ENCODE measurements around the gene MAMDC4.

Gene MAMDC4

DNA sequence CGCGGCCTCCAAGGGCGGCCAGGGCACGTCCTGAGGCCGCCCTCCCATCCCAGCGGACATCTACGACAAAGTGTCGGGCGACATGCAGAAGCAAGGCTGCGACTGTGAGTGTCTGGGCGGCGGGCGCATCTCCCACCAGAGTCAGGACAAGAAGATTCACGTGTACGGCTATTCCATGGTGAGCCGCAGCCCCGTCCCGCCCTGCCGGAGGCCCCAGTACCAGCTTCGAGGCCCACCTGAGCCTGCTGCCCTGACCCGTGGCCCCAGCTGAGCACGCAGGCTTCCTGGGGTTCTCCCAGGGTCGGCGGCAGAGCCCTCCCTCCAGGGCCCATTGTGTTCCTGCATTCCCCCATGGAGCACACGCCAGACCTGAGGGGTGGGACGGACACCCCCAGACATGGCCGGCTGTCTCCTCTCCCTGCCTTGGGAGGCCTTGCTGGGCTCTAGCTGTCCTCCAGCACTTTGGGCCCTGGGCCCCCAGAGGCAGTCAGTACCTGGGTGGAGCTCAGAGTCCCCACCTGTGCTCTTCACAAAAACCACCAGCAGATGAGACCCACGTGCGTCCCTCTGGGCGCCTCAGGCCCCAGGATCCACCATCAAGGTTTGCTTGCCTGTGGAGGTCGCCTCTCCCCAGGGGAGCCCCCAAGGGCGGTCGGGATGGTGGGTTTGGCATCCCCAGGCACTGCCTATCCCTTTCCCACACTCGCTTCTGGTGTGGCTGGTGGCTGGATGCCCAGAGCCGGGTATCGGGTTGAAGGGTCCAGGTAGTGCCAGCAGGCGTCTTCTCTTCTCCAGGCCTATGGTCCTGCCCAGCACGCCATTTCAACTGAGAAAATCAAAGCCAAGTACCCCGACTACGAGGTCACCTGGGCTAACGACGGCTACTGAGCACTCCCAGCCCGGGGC, 1.9 kb upstream of the MAMDC4 start:
- DNase-seq (ENCODE audit: insufficient read length), result no peak
- TF ChIP-seq TAF1 (IDR thresholded peaks at IDR 0.05; ENCODE audit: borderline replicate concordance, low read depth, low read length), result no peak
- TF ChIP-seq POLR2A (IDR thresholded peaks at IDR 0.05; ENCODE audit: low read depth, low read length), result no peak; the same call in 1 of the 2 replicates
- no peak for TF ChIP-seq POLR2AphosphoS5 (IDR thresholded peaks at IDR 0.05; ENCODE audit: low read depth, low read length)
- FAIRE-seq, result no peak

DNA sequence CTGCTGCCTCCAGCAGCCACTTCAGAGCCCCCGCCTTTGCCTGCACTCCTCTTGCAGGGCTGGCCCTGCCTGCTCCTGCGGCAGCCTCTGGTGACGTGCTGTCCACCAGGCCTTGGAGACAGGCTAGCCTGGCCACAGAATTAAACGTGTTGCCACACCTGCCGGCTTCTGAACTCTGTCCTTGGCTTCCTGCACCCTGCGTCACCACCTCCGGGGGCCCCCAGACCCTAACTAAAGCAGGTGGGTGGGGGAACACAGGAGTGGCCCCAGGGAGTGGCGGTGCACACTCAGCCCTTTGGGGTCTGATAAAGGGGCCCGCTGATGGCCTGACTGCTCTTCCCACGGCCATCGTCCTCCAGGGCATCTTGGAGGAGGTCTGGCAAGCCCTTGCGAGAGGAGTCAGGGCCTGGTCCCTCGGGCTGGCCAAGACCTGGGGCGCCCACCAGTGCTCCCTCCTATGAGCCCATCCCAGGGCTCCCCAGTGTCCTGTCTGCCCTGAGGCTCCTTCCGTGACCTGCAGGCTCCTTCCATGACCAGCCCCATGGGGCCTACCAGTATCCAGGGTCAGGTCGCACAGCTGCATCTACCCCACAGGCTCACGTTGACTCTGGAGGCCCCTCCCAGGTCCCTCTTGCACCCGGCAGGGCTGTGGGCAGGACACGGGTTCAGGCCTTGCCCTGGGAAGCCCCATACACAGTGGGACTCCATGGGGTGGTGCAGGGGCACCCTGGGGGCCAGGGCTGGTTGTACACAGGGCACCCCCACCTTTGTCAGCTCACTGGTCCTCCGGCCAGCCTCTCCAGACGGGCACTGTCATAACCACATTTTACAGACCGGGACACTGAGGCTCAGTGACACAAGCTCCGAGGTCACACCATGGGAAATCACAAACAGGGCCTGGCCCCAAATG, 1.0 kb upstream of the MAMDC4 start:
- no peak for DNase-seq (ENCODE audit: insufficient read length)
- TF ChIP-seq POLR2A (IDR thresholded peaks at IDR 0.05; ENCODE audit: low read depth, low read length), result peak; percentile 35; the same call in 1 of the 2 replicates
- no peak for TF ChIP-seq TAF1 (IDR thresholded peaks at IDR 0.05; ENCODE audit: borderline replicate concordance, low read depth, low read length)
- FAIRE-seq, result no peak

DNA sequence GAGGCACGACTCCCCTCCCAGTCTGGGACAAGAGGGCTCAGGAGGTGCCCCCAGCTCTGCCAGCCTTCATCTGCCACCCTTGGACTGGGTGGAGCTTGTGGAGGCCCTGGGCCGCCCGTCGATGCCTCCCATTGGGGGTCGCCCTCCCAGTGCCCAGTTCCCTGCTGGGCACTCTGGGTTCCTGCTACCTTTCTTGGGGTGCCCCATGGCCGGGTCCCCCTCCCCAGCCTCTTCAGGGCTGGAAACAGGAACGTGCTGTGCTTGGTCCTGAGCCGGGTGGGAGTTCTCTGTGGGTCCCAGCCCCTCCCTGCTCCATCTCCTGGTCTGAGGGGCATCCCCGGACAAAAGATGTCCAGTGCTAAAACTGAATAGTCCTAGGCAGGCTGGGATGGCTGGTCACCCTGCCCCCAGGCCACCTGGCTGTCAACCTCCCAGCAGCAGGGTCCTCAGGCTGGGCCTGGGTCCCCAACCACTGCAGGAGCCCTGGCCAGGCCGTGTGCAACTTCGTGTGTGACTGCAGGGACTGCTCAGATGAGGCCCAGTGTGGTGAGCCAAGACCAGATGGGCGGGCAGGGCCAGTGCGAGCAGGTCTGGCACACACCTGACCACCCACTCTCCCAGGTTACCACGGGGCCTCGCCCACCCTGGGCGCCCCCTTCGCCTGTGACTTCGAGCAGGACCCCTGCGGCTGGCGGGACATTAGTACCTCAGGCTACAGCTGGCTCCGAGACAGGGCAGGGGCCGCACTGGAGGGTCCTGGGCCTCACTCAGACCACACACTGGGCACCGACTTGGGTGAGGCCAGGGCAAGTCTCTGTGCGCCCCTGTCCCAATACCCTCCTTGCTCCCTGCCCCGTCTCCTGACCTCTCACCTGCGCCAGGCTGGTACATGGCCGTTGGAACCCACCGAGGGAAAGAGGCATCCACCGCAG, 784 bp downstream of the MAMDC4 start:
- no peak for FAIRE-seq
- no peak for DNase-seq (ENCODE audit: insufficient read length)
- TF ChIP-seq POLR2A (IDR thresholded peaks at IDR 0.05; ENCODE audit: low read depth, low read length), result no peak

DNA sequence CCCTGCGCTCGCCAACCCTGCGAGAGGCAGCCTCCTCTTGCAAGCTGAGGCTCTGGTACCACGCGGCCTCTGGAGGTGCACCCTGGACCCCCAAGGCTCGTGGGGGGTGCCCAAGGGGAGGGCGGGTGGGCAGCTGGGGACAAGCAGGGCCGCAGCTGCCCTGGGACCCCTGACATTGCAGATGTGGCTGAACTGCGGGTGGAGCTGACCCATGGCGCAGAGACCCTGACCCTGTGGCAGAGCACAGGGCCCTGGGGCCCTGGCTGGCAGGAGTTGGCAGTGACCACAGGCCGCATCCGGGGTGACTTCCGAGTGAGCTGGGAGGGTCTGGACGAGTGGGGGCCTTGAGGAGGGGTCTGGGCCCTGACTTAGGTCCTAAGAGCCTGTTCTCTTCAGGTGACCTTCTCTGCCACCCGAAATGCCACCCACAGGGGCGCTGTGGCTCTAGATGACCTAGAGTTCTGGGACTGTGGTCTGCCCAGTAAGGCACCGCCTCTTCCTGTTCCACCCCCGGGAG, 1.5 kb downstream of the MAMDC4 start:
- DNase-seq (ENCODE audit: insufficient read length) (no peak), FAIRE-seq (peak; percentile 88)
- TF ChIP-seq TAF1 (IDR thresholded peaks at IDR 0.05; ENCODE audit: borderline replicate concordance, low read depth, low read length), result no peak
- TF ChIP-seq POLR2A (IDR thresholded peaks at IDR 0.05; ENCODE audit: low read depth, low read length), result no peak
- TF ChIP-seq POLR2AphosphoS5 (IDR thresholded peaks at IDR 0.05; ENCODE audit: low read depth, low read length), result no peak

DNA sequence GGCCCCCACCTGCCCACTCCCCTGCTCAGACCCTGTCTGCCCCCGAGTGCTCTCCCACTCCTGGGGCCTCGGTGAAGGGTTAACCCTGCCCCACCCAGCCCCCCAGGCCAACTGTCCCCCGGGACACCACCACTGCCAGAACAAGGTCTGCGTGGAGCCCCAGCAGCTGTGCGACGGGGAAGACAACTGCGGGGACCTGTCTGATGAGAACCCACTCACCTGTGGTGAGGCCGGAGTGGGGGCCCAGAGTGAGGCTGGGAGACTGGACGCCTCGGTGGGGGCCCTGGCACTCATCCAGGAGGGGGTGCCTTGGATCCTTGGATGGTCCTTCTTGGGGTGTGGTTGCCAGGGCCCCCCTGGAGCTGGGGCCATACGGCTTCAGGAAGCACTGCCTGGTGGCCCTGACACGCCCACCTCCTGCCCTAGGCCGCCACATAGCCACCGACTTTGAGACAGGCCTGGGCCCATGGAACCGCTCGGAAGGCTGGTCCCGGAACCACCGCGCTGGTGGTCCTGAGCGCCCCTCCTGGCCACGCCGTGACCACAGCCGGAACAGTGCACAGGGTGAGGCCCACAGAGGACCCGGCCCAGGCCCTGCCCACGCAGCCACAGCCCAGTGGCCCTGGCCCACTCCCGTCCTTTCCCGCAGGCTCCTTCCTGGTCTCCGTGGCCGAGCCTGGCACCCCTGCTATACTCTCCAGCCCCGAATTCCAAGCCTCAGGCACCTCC, 2.1 kb downstream of the MAMDC4 start:
- TF ChIP-seq POLR2AphosphoS5 (IDR thresholded peaks at IDR 0.05; ENCODE audit: low read depth, low read length), result no peak
- TF ChIP-seq POLR2A (IDR thresholded peaks at IDR 0.05; ENCODE audit: low read depth, low read length), result no peak
- no peak for TF ChIP-seq TAF1 (IDR thresholded peaks at IDR 0.05; ENCODE audit: borderline replicate concordance, low read depth, low read length)
- DNase-seq (ENCODE audit: insufficient read length), result no peak
- FAIRE-seq, result no peak

DNA sequence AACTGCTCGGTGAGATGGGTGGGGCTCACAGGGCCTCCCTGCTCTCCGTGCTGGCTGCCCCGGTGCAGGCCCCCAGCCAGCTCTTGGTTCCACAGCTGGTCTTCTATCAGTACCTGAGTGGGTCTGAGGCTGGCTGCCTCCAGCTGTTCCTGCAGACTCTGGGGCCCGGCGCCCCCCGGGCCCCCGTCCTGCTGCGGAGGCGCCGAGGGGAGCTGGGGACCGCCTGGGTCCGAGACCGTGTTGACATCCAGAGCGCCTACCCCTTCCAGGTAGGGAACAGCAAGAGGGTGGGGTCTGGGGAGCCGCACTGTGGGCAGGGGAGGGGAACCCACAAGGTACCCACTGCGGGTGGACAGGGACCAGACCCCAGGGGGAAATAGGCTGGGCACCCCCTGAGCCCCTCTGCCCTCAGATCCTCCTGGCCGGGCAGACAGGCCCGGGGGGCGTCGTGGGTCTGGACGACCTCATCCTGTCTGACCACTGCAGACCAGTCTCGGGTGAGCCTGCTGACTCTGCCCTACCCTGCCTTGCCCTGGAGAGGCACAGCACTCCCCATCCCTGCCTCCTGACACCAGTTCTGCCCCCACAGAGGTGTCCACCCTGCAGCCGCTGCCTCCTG, 2.8 kb downstream of the MAMDC4 start:
- DNase-seq (ENCODE audit: insufficient read length) (no peak), FAIRE-seq (no peak)
- TF ChIP-seq POLR2A (IDR thresholded peaks at IDR 0.05; ENCODE audit: low read depth, low read length) (no peak), POLR2AphosphoS5 (IDR thresholded peaks at IDR 0.05; ENCODE audit: low read depth, low read length) (no peak), TAF1 (IDR thresholded peaks at IDR 0.05; ENCODE audit: borderline replicate concordance, low read depth, low read length) (no peak)

GRCh38 chr9:136855461-136856078, 3.4 kb downstream of the MAMDC4 start:
- no peak for TF ChIP-seq TAF1 (IDR thresholded peaks at IDR 0.05; ENCODE audit: borderline replicate concordance, low read depth, low read length)
- TF ChIP-seq POLR2A (IDR thresholded peaks at IDR 0.05; ENCODE audit: low read depth, low read length), result no peak
- no peak for TF ChIP-seq POLR2AphosphoS5 (IDR thresholded peaks at IDR 0.05; ENCODE audit: low read depth, low read length)
- FAIRE-seq (no peak), DNase-seq (ENCODE audit: insufficient read length) (no peak)

- TF ChIP-seq POLR2AphosphoS5 (IDR thresholded peaks at IDR 0.05; ENCODE audit: low read depth, low read length) (no peak), POLR2A (IDR thresholded peaks at IDR 0.05; ENCODE audit: low read depth, low read length) (no peak), TAF1 (IDR thresholded peaks at IDR 0.05; ENCODE audit: borderline replicate concordance, low read depth, low read length) (no peak)
- DNase-seq (ENCODE audit: insufficient read length) (no peak), FAIRE-seq (no peak)
Observed at GRCh38 chr9:136856079-136856476, 3.9 kb downstream of the MAMDC4 start.

DNA sequence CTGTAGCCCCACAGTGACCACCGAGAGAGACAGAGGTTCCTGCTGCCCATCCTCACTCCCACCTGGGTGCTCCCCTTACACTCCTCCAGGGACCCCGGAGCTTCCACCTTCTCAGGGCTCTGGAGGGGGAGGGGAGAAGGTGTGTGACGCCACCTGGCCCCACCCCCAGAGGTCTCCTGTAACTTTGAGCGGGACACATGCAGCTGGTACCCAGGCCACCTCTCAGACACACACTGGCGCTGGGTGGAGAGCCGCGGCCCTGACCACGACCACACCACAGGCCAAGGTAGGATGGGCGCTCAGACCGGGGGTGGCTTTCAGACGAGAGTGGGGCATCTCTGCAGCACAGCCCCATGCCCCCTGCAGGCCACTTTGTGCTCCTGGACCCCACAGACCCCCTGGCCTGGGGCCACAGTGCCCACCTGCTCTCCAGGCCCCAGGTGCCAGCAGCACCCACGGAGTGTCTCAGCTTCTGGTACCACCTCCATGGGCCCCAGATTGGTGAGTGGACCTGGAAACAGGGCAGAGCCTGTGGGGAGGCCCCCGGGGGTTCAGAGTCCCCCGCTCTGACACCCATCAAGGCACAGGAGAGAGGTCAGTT, 4.5 kb downstream of the MAMDC4 start:
- FAIRE-seq (no peak), DNase-seq (ENCODE audit: insufficient read length) (no peak)
- TF ChIP-seq POLR2A (IDR thresholded peaks at IDR 0.05; ENCODE audit: low read depth, low read length), result no peak
- TF ChIP-seq POLR2AphosphoS5 (IDR thresholded peaks at IDR 0.05; ENCODE audit: low read depth, low read length), result no peak
- no peak for TF ChIP-seq TAF1 (IDR thresholded peaks at IDR 0.05; ENCODE audit: borderline replicate concordance, low read depth, low read length)

Measured in GM12892 (cell line).